Inflammatory macrophage treated with lipopolysaccharide for 1 hour (primary cell): ENCODE results near the gene DENND11.

ENCODE experiments used
- DNase-seq, 2 donors: peaks; one replicate each; pipeline ENCODE4 v3.0.0-alpha.2; 2020 to 2022

The DENND11 gene

DNA sequence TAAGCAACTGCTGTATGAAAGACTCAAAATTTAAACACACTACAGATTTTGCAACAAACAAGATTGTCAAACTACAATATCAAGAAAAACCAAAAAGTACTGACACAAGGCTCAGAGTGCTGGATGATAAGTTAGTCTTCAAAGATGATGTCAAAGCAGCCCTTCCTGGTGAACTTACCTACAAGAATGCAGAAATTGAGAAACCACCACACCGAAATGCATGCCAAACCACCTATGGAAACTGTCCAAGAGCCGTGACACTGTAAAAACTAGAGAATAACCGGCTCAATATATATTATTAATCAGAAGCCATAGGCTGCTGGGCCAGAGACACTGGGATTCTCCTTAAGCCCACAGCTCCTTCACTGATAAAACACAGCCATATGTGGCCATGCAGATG lies 25.3 kb downstream of the DENND11 start:
- peak in 1 of 2 donors; percentile 39 for DNase-seq

DNA sequence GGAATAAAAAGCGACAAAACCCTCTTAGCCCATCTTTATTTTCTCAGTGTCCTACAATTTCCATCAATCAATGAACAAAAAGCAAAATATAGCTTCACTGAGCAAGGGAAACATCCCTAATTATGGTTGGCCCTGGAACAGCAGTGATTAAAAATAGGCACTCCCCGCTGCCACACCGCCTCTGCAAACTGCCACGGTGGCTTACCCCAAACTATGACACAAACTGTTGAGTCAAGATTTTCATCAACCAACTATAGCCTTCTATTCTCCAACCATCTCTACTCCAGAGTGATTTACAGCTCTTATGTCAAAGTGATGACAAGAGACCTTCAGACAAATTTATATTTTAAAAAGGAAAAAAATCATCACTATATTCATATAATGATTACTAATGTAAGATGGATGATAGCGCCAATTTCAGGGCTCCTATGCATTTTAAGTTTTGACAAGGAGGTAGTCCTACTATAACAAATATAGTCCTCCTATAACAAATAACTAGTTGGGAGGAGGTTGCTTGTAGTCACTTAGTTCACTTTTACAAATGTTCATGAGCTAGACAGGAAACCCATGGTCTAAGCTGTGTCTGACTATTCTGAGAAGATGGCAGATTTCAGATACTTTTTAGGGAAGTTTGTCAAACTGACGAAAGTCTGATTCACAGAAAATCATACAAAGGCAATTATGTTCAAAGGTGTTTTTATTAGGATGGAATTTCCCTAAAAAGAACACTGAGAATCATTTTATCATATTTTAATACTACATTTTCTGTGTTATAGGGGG lies 26.3 kb downstream of the DENND11 start:
- DNase-seq, result peak; percentile 77 to 81

DNA sequence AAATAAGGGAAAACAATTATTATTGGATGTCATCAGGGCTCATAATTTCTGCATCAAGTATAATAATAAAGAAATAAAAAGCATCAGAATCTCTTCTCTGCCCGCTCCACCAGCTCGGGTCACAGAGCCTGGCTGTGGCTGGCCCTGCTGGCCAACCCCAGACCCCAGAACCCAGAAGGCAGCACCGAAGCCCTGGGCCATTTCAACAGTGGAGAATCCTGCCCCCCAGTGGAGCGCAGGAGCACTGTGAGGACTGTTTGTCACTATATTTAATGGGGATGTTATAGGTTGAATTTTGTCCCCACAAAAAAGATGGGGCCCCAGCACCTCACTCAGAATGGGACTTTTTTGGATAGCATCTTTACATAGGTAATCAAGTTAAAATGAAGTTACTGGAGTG lies 27.3 kb downstream of the DENND11 start:
- DNase-seq, result no peak

DNA sequence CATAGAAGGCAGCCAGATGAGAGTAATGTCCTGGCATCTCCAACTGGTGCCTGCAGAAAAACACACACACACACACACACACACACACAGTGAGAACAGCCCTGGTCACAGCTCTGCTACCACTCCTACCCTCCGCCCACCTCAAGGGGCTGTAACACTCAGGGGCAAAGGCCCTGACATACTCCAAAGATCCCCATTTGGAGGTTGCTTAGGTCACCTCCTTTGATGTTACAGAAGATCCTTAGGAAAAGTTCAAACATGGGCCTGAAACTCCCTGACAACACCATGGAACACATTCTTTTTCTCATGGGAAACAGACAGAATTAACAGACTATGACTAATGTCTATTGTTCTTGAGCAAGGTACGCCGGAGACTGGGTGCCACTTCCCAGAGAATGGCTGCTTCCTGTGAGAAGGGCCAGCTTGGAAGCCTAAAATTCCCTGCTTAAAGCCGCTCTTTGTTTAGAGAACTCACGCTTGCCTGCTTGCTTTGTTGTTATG lies 27.7 kb downstream of the DENND11 start:
- peak; percentile 63 to 95 for DNase-seq

DNA sequence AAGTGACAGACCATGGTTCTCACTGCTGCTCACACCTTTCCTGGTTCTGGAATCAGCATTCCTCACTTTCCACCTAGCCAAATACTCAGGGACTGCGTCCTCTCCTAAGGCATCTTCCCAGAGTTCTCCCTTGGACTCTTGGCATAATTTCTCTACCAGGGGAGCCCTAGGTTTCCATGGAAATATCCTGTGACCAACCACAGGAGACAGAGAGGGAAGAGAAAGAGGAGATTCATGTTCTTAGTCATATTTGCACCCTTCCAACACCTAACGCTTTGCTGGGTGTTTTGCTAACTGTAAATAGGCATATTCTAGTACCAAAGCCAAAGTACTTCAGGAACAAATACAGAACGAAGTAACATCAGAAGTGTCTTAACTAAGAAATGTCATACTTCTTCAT lies 28.6 kb downstream of the DENND11 start:
- no peak for DNase-seq

DNA sequence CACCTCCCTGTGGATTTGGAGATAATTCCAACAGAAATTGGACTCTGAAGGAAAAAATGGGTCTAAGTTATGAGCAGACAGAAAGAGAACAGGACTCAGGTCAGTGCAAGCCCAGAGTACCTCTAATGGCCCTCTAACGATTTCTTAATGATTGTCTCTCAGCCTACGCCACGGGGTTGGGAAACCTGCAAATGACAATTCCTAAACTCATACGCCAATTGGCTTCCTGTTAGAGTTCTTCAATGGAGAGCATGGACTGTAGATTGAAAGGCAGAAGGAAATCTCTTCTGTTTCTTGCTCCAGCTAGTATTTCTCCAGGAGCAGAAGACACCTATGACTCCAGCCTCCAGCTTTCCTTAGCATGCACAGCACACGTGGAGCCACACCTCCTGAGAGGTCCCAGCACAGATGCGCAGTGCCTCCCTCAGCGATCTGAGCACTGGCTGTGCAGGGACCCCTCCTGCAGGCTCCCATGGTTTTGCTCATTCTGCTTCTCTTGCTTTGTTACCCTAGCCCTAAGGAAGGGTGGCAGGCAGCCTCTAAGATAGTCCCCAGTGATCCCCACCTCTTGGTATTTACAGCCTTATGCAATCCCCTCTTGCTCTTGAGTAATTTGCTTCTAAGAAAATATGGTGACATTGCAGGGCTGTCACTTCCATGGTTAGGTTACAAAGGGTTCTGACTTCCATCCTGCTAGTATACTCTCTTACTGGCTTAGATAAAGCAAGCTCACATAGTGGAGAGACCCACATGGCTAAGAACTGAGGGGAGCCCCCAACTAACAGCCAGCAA lies 30.1 kb downstream of the DENND11 start:
- DNase-seq, result peak; percentile 92

DNA sequence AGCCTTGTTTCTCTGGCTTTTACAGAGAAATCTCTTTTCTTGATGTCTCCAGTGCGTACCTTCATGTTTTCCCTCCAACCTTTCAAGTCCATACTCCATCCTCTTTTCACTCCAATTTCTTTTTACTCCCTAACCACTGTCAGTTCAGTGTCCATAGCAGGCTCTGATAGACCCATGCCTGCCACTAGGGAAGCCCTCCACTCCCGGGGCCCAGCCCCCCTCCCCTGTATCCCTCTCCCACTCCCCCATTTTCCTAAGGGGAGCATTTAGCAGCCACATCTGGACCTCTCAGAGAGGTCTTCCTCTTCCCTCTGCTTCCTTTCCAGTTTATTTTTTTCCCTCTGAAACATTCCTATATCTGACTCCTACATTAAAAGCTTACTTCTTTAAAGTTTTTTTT lies 33.1 kb downstream of the DENND11 start:
- DNase-seq, result no peak

DNA sequence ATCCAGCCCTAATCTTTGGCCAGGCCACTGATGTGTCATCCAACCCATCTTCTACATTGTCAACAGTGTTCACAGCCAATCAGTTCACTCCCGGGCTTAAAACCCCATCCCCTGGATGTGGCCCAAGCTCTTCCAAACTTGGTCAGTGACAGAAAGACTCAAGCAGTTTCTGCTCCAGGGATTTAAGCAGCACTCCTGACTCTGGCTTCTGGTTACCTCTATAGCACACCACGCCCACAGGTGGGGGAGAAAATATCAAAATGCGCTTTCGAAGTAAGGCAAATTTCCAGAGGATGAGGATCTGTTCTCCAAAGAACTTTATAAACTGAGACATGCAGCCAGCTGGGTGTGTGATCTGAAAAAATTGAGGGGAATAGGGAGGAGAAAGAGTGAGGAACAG lies 35.9 kb downstream of the DENND11 start:
- DNase-seq, result no peak

DNA sequence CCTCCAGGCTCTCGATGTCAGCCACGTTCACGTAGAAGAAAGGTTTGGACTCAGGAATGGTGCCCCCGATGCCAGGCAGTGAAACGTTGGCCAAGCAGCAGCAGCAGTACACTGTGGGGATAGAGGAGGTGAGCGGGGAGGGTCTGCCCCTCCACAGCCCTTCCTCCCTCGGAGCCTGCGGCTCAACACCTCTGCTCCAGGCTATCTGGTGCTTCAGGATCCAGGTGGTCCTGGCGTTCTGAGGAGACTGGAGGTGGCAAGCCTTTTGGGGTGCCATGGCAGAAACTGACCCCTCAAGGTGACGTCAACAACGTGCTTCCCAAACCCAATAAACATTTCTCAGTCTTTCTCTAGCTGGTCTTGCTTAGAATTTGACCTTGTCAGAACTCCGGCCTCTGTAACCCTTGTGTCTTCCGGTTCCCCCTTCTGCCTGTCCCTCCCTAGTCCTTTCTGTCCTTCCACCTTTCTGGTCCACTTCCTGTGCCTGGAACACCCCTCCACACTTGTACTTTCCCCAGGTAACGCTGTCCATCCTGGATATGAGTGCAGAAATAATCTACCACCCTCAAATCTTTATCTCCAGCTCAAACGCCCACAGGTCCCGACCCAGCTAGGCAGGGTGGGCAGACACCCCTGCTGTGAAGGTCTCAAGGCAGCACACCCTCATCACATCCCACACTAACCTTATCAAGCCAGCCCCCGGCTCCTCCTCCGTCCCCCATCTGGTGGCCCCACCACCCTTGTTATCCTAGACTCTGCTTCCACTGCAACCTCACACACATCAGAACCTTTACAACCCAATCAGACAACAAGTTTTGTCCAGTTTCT lies 36.5 kb downstream of the DENND11 start:
- DNase-seq, result no peak

DNA sequence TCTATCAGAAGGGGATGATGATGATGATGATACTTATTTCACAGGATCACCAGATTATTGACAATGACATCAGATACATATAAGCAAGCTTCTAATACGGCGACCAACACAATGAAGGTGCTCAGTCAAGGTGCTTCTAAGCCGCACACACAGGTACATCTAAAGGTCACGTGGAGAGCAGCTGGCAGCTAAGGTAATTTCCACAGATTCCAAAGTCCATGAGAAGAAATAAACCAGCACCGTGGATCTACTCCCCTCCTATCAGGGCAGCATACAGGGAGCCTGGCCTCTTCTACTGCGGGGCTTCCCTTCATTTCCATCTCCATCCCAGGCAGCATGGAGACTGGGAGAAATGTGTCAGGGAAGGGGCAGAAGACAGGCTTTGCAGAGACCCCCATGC lies 37.5 kb downstream of the DENND11 start:
- no peak for DNase-seq

DNA sequence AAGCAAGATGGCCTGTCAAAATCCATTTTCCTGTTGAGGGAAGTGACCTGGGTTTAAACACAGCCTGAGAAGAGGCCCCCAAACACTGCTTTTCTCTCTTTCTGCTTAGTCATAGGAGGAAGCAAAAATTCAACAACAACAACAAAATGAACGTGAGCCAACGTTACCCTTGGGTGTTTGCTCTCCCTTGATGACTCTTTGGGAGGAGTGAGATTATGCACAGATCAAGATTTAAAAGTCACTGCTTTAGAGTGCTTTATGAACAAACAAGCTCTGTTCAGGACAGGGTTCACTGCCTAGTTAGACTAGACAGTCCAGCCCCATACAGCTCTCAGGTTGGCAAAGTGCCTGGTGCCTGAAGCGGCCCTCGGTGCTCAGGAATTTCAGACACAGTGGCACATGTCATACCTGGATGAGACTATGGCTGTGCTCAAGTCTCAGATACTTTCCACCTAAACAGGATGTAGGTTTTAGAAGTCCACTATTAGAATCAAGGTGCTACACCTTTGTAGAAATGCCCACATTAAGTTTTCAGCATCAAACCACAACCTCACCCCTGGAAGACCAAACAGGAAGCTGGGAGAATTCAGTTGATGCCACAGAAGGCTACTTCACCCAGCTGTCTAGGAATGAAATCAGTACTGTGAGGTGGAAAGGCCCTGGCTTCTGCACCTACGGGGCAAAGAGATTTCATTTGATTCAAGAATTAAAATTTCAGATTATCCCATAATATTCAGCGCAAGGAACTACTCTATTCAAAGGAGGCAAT lies 38.7 kb downstream of the DENND11 start:
- DNase-seq, result no peak

DNA sequence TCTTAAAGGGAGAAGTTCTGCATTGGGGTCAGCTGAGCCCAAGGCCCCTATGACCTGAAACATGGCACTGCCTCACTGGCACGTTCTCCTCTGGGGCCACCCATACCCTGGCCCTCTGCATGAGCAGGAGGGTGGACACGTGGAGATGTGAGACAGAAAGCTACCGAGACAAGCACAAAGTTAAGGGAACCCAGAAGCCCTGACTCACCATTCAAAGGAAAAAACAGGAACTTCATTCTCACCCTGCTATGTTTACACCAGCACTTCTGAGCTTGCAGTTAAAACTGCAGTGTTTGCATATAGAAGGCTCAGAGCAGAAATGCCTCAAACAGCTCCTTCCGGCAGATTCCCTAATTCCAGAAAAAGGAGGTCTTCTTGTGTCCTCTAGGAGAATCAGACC lies 41.7 kb downstream of the DENND11 start:
- DNase-seq, result peak; percentile 73 to 82

DNA sequence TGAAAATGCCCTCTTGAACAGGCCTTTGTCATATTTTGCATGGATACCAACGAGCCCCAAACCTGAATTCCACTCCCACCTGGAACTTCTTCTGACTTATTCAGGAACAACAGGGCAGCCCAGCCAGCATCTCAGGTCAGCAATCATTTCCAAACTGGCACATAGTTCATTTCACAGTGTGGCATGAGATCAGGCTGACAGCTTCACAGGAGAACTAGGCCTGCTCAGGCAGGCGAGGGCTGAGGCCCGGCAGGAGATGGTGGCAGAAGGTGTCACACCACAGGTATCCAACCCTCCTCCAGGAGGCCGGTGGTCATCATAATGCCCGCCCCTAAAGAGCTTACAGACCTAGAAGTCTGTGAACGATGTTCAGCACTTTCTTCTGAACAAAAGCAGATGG lies 42.5 kb downstream of the DENND11 start:
- DNase-seq, result no peak

DNA sequence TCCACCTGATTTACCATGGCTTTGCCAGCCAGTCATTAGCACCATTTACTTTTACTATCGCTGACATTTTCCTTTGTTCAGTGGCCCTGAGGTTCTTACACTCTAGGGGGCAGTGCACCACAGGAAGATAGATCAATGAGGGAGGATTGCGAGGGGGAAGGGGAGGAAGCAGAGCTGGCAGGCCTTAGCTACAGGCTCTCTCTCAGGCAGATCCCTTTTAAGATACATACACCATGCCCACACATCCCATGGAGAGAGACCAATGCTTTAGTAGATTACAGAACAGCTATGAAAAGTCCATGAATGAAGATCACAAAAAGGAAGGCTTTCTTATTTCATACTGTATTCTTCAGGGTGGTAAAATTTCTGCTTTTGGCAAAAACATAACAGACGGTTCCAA lies 47.4 kb downstream of the DENND11 start:
- DNase-seq, result peak; percentile 69 to 89

DNA sequence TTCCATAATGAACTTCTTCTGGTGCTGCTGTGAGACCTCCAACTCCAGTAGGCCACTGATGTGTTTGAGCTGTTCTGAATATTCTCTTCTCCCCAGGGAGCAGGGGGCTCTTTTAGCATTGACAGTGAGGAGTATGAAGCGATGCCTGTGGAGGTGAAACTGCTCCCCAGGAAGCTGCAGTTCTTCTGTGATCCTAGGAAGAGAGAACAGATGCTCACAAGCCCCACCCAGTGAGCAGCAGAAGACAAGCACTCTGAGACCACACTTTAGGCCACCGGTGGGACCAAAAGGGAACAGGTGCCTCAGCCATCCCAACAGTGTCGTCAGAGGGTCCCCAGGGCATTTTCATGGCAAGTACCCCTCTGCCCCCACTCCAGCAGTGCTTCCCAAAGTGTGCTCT lies 49.3 kb downstream of the DENND11 start:
- no peak for DNase-seq
